SH-SY5Y (cell line): Measurements from ENCODE around the gene IRF2.

ENCODE experiments used
- GATA2 ChIP-seq: IDR thresholded peaks from 2 replicates; pipeline ENCODE4 v1.6.1; 2011; ENCODE audit warnings: mild to moderate bottlenecking, low read depth, low read length
- GATA3 ChIP-seq: IDR thresholded peaks from 2 replicates; pipeline ENCODE4 v1.6.1; 2011; ENCODE audit warnings: low read depth, mild to moderate bottlenecking, low read length, moderate library complexity

GRCh38 chr4:184450045-184450444 lies 24.3 kb downstream of the IRF2 start:
- TF ChIP-seq GATA2, result no peak
- no peak for TF ChIP-seq GATA3
